Kidney (tissue), 14 donors: Measurements from ENCODE around the gene SUPT20HL2. TPM values are rescaled to one million over a fixed set of nuclear protein-coding genes. Genes with fewer than 3 reads are reported as not detected.
"Not testable (repeated sequence)": the region's sequence is repeated elsewhere in the genome, so short reads cannot be mapped to it uniquely, and the experiment has no call there.

Experiments
- DNase-seq, 5 donors: peaks; one replicate each; pipeline ENCODE4 v3.0.0-alpha.2; 2013 to 2020
- FAIRE-seq: peaks from 2 replicates; lab custom pipeline; 2012; peaks lifted over from hg19 to GRCh38; lab: Jason Lieb, UNC
- H3K27ac ChIP-seq, 2 donors: one replicate each; pipeline ENCODE4 v1.7.0; 2013; ENCODE audit warnings: low read depth in 2 of 2, low read length in 2 of 2, inconsistent platforms in 1 of 2
- H3K27me3 ChIP-seq: one replicate; pipeline ENCODE4 v1.7.1; 2013; ENCODE audit warnings: low read length, inconsistent platforms; ENCODE audit not compliant: control insufficient read depth, insufficient read depth
- H3K36me3 ChIP-seq, 3 donors: one replicate each; pipeline versions ENCODE4 v1.7.0 to v1.7.1; 2013; ENCODE audit warnings: low read length in 3 of 3, control low read depth in 1 of 3, inconsistent platforms in 1 of 3; ENCODE audit not compliant: insufficient read depth in 3 of 3, control insufficient read depth in 2 of 3
- H3K4me1 ChIP-seq, 3 donors: one replicate each; pipeline versions ENCODE4 v1.7.0 to v1.7.1; 2013; ENCODE audit warnings: low read length in 3 of 3, inconsistent platforms in 1 of 3, low read depth in 1 of 3; ENCODE audit not compliant: control insufficient read depth in 2 of 3, insufficient read depth in 2 of 3
- H3K4me3 ChIP-seq, 3 donors: one replicate each; pipeline versions ENCODE4 v1.7.0 to v1.8.1; 2013; ENCODE audit warnings: low read length in 3 of 3, control low read depth in 1 of 3, inconsistent platforms in 1 of 3
- H3K9ac ChIP-seq, 3 donors: one replicate each; pipeline versions ENCODE4 v1.7.0 to v1.7.1; 2013; ENCODE audit warnings: low read length in 3 of 3, control low read depth in 1 of 3, inconsistent platforms in 1 of 3
- H3K9me3 ChIP-seq, 3 donors: one replicate each; pipeline versions ENCODE4 v1.7.0 to v1.7.1; 2013; ENCODE audit warnings: low read length in 3 of 3, control low read depth in 1 of 3, inconsistent platforms in 1 of 3; ENCODE audit not compliant: control insufficient read depth in 2 of 3, insufficient read depth in 1 of 3
- intact Hi-C: fragments of 100-400 bp; cut with DNase I; formaldehyde crosslinking; loops from one replicate; pipeline ENCODE4 v1.11.1; 2022
- polyA plus RNA-seq: library from polyadenylated mRNA; stranded (reverse); fragments of 350-450 nt; fragmentation: Illumina TruSeq; extraction: RNeasy Lipid Tissue Mini Kit (QIAGEN cat#74804); gene quantifications from one replicate; pipeline ENCODE4 v1.2.3, GENCODE V29; 2014; ENCODE audit warnings: low read depth, low replicate concordance; ENCODE audit not compliant: insufficient read depth
- total RNA-seq: library from RNA; stranded (reverse); fragmentation: NEBNext Ultra II Directional; extraction: Animal tissue kit (Norgen Biotek cat#: 25700); gene quantifications from one replicate; pipeline ENCODE4 v1.2.1, GENCODE V29; 2021
- TF ChIP-seq, protein P1 (sequence below): IDR thresholded peaks from 3 replicates; pipeline ENCODE4 v1.5.1; 2012; ENCODE audit warnings: mild to moderate bottlenecking, moderate library complexity, borderline replicate concordance; ENCODE audit not compliant: insufficient read depth; ENCODE audit errors: extremely low read depth
- donor health status: control.
- donor health status: control.
- donor health status: control.
- donor health status: control.
- donor health status: control.
- donor health status: DM: yes; HTN: yes; CAD: no.
- donor health status: Normal renal cell carcinoma (clear cell type).

Gene SUPT20HL2
- total and polyA plus RNA-seq, 2 donors from 2014 or later: not detected

DNA sequence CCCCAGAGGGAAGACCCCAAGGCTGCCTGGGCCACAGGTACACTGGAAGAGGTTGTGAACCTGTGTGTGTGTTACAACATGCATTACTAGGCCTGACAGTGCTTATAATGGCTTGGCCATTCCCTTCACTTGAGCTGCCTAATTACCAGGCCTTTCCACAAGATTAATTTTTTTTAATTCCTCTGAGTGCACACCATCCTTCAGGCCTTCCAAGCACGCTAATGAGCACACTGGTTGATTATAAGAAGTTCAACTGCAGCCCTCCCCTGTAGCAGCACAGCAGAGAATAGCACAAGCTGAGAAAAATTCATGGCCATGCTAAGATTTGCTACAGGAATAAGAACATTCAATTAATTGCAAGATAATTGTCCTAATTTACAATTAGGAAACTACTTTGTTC, 2.2 kb upstream of the SUPT20HL2 start:
- TF ChIP-seq, protein P1, sequence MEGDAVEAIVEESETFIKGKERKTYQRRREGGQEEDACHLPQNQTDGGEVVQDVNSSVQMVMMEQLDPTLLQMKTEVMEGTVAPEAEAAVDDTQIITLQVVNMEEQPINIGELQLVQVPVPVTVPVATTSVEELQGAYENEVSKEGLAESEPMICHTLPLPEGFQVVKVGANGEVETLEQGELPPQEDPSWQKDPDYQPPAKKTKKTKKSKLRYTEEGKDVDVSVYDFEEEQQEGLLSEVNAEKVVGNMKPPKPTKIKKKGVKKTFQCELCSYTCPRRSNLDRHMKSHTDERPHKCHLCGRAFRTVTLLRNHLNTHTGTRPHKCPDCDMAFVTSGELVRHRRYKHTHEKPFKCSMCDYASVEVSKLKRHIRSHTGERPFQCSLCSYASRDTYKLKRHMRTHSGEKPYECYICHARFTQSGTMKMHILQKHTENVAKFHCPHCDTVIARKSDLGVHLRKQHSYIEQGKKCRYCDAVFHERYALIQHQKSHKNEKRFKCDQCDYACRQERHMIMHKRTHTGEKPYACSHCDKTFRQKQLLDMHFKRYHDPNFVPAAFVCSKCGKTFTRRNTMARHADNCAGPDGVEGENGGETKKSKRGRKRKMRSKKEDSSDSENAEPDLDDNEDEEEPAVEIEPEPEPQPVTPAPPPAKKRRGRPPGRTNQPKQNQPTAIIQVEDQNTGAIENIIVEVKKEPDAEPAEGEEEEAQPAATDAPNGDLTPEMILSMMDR: no peak
- no peak for FAIRE-seq

GRCh38 chrX:24312249-24312607, 1.6 kb downstream of the SUPT20HL2 start:
- H3K9me3 ChIP-seq, intact Hi-C loops, H3K36me3 ChIP-seq, H3K9ac ChIP-seq, H3K27ac ChIP-seq, H3K27me3 ChIP-seq, DNase-seq, H3K4me3 ChIP-seq, FAIRE-seq, H3K4me1 ChIP-seq: not testable (repeated sequence)

More for the DNA sequence above, 2.2 kb upstream of the SUPT20HL2 start:
- Histone ChIP-seq H3K27ac (no peak overlapping the region), H3K9me3 (no peaks in the 10 kb centered on the region), H3K27me3 (peaks cover 5% of the 10 kb centered on the region), H3K36me3 (no peaks in the 10 kb centered on the region), H3K4me3 (no peak overlapping the region), H3K4me1 (no peaks in the 10 kb centered on the region), H3K9ac (no peak overlapping the region)
- intact Hi-C loops: no loop called here
- no peak for DNase-seq

- intact Hi-C loops, H3K4me3 ChIP-seq, H3K27me3 ChIP-seq, H3K36me3 ChIP-seq, DNase-seq, FAIRE-seq, H3K9me3 ChIP-seq, H3K27ac ChIP-seq, H3K4me1 ChIP-seq, H3K9ac ChIP-seq: not testable (repeated sequence)
These were observed 2.2 kb downstream of the SUPT20HL2 start for GRCh38 chrX:24311507-24312248.

GRCh38 chrX:24310916-24311315, 3.0 kb downstream of the SUPT20HL2 start:
- DNase-seq, H3K9me3 ChIP-seq, intact Hi-C loops, H3K4me3 ChIP-seq, H3K27me3 ChIP-seq, H3K9ac ChIP-seq, H3K27ac ChIP-seq, H3K36me3 ChIP-seq, FAIRE-seq, H3K4me1 ChIP-seq: not testable (repeated sequence)

- intact Hi-C loops, FAIRE-seq, H3K9me3 ChIP-seq, H3K9ac ChIP-seq, H3K27me3 ChIP-seq, DNase-seq, H3K4me3 ChIP-seq, H3K27ac ChIP-seq, H3K36me3 ChIP-seq, H3K4me1 ChIP-seq: not testable (repeated sequence)
These were observed 4.1 kb downstream of the SUPT20HL2 start for GRCh38 chrX:24309580-24310374.

- DNase-seq, H3K36me3 ChIP-seq, FAIRE-seq, H3K27ac ChIP-seq, intact Hi-C loops, H3K9ac ChIP-seq, H3K27me3 ChIP-seq, H3K4me3 ChIP-seq, H3K4me1 ChIP-seq, H3K9me3 ChIP-seq: not testable (repeated sequence)
These were observed 5.1 kb downstream of the SUPT20HL2 start for GRCh38 chrX:24308803-24309202.
